Endothelial cell of umbilical vein (primary cell): ENCODE results near the gene NR1H3. TPM values are rescaled to one million over a fixed set of nuclear protein-coding genes. Genes with fewer than 3 reads are reported as not detected.

Experiments used
- BruUV-seq: library from RNA; stranded (reverse); fragments of 400-500 nt; replicated peaks from 2 replicates; lab custom pipeline; 2021; lab: Mats Ljungman, UMichigan
- CTCF ChIA-PET: fragments of 300-600, 350-600 bp; sonication (Branson Sonifier 250); formaldehyde crosslinking; loops from one replicate; lab custom pipeline; 2021; ENCODE audit warnings: antibody characterized with exemption, inconsistent platforms; lab: Charles Lee
- POLR2A ChIA-PET: fragments of 300-600, 350-600 bp; sonication (Branson Sonifier 250); formaldehyde crosslinking; loops from one replicate; lab custom pipeline; 2021; ENCODE audit warnings: antibody characterized with exemption, inconsistent platforms; lab: Charles Lee
- DNase-seq: peaks from one replicate; pipeline ENCODE4 v3.0.0-alpha.2; 2011; ENCODE audit warnings: low read depth, low spot score
- FAIRE-seq: peaks from 2 replicates; lab custom pipeline; 2011; peaks lifted over from hg19 to GRCh38; lab: Jason Lieb, UNC
- H2AFZ ChIP-seq: 2 replicates; pipeline ENCODE4 v1.6.0; 2012; ENCODE audit warnings: low read depth, low read length, control low read depth, inconsistent platforms
- H3K27ac ChIP-seq: 2 replicates; pipeline ENCODE4 v1.5.1; 2011; ENCODE audit warnings: low read depth, mild to moderate bottlenecking, control low read depth, low read length, moderate library complexity; ENCODE audit not compliant: insufficient read depth
- H3K27me3 ChIP-seq, 2 experiments: 2 replicates each; pipeline versions ENCODE4 v1.6.0 to v1.6.1; 2011; ENCODE audit warnings: low read length in 2 of 2, mixed read lengths in 1 of 2; ENCODE audit not compliant: control insufficient read depth in 2 of 2, insufficient read depth in 2 of 2
- H3K36me3 ChIP-seq, 2 experiments: 2 replicates in 1 of 2; 3 replicates in 1 of 2; pipeline ENCODE4 v1.5.1; 2011; ENCODE audit warnings: low read length in 2 of 2, mild to moderate bottlenecking in 1 of 2, moderate library complexity in 1 of 2; ENCODE audit not compliant: control insufficient read depth in 2 of 2, insufficient read depth in 2 of 2; ENCODE audit errors: extremely low read depth in 1 of 2
- H3K4me1 ChIP-seq: 3 replicates; pipeline ENCODE4 v1.5.1; 2011; ENCODE audit warnings: mild to moderate bottlenecking, low read length; ENCODE audit not compliant: control insufficient read depth, insufficient read depth; ENCODE audit errors: extremely low read depth
- H3K4me2 ChIP-seq: 2 replicates; pipeline ENCODE4 v1.6.1; 2011; ENCODE audit warnings: low read length, control low read depth, mixed read lengths; ENCODE audit not compliant: insufficient read depth
- H3K4me3 ChIP-seq, 3 experiments: fragments of 200-600 bp in 1 of 3; sonication (generic), shearing (Covaris generic) in 1 of 3; replicated peaks in 1 of 3; 2 replicates each; pipeline ENCODE4 v1.5.1; 2011 to 2016; ENCODE audit warnings: control low read depth in 3 of 3, low read length in 3 of 3, mild to moderate bottlenecking in 2 of 3, inconsistent platforms in 1 of 3, low read depth in 1 of 3, moderate library complexity in 1 of 3; ENCODE audit not compliant: insufficient read depth in 1 of 3
- H3K79me2 ChIP-seq: 2 replicates; pipeline ENCODE4 v1.6.0; 2012; ENCODE audit warnings: low read length, inconsistent platforms; ENCODE audit not compliant: control insufficient read depth, insufficient read depth
- H3K9ac ChIP-seq: replicated peaks from 2 replicates; pipeline ENCODE3; 2011; ENCODE audit warnings: low read length, control low read depth; ENCODE audit not compliant: insufficient read depth; ENCODE audit errors: extremely low read depth
- H3K9me1 ChIP-seq: replicated peaks from 3 replicates; pipeline ENCODE4 v1.6.0; 2011; ENCODE audit warnings: mild to moderate bottlenecking, low read length; ENCODE audit not compliant: control insufficient read depth, insufficient read depth; ENCODE audit errors: extremely low read depth
- H3K9me3 ChIP-seq: replicated peaks from 2 replicates; pipeline ENCODE4 v1.5.1; 2012; ENCODE audit warnings: low read length, inconsistent platforms; ENCODE audit not compliant: control insufficient read depth, insufficient read depth
- H4K20me1 ChIP-seq: replicated peaks from 2 replicates; pipeline ENCODE3; 2011; ENCODE audit warnings: mild to moderate bottlenecking, low read length; ENCODE audit not compliant: control insufficient read depth, insufficient read depth; ENCODE audit errors: extremely low read depth
- CTCF ChIP-seq, 2 donors: IDR thresholded peaks; 1 replicate in 1 of 2; 2 replicates in 1 of 2; pipeline ENCODE4 v1.5.1; 2011; ENCODE audit warnings: low read length in 2 of 2, mild to moderate bottlenecking in 2 of 2, moderate library complexity in 2 of 2, control low read depth in 1 of 2, inconsistent platforms in 1 of 2, low read depth in 1 of 2; ENCODE audit not compliant: insufficient read depth in 1 of 2; ENCODE audit errors: extremely low read depth in 1 of 2
- EZH2 ChIP-seq: IDR thresholded peaks from 2 replicates; pipeline ENCODE4 v1.6.1; 2012; ENCODE audit warnings: borderline replicate concordance, low read depth, mild to moderate bottlenecking, moderate library complexity, low read length, inconsistent platforms; ENCODE audit not compliant: severe bottlenecking
- FOS ChIP-seq: IDR thresholded peaks from 2 replicates; pipeline ENCODE4 v1.6.1; 2011; ENCODE audit warnings: mild to moderate bottlenecking, low read length, moderate library complexity, borderline replicate concordance; ENCODE audit not compliant: insufficient read depth
- GATA2 ChIP-seq: IDR thresholded peaks from 2 replicates; pipeline ENCODE4 v1.7.0; 2011; ENCODE audit warnings: low read depth, mild to moderate bottlenecking, moderate library complexity, mixed read lengths, low read length; ENCODE audit not compliant: insufficient read length, insufficient read depth
- JUN ChIP-seq: IDR thresholded peaks from 2 replicates; pipeline ENCODE4 v1.6.1; 2011; ENCODE audit warnings: borderline replicate concordance, low read depth; ENCODE audit not compliant: insufficient read length, insufficient read depth
- MAX ChIP-seq: IDR thresholded peaks from 2 replicates; pipeline ENCODE4 v1.6.1; 2011; ENCODE audit not compliant: insufficient read depth, insufficient read length
- MYC ChIP-seq: IDR thresholded peaks from one replicate; pipeline ENCODE4 v1.6.1; 2011; ENCODE audit warnings: mild to moderate bottlenecking, low read depth, low read length
- POLR2A ChIP-seq: IDR thresholded peaks from 2 replicates; pipeline ENCODE4 v1.6.1; 2012; ENCODE audit warnings: low read depth, mild to moderate bottlenecking, control low read depth, low read length
- POLR2AphosphoS5 ChIP-seq: IDR thresholded peaks from 2 replicates; pipeline ENCODE4 v1.6.1; 2012; ENCODE audit warnings: low read depth, mild to moderate bottlenecking, control low read depth, low read length, moderate library complexity; ENCODE audit not compliant: insufficient read depth
- dilution Hi-C: fragments of 300-500 bp; cut with MboI; formaldehyde crosslinking; loops from one replicate; pipeline ENCODE4 v1.15.0; 2019; ENCODE audit warnings: low sequenced_read_pairs; ENCODE audit not compliant: extremely low pct_ligation_motif_present
- intact Hi-C: fragments of 100-400 bp; cut with micrococcal nuclease; formaldehyde crosslinking; loops from one replicate; pipeline ENCODE4 v1.10.0; 2022
- polyA plus RNA-seq, 4 experiments: library from polyadenylated mRNA; depleted of rRNA in 3 of 4; stranded (reverse) in 3 of 4; unstranded in 1 of 4; fragments of >200 nt; gene quantifications; 2 replicates each; pipeline versions ENCODE4 v1.2.1 to v1.2.3, GENCODE V29; 2011 to 2012; ENCODE audit warnings: missing spikeins in 1 of 4
- total RNA-seq: library from RNA; stranded (reverse); gene quantifications from 2 replicates; pipeline ENCODE4 v1.2.3, GENCODE V29; 2021

Gene NR1H3
- total and polyA plus RNA-seq, 2 donors (not counting 3 experiments of a cell fraction or from before 2014, with no cell fraction given) = 9.8 to 16.3 TPM

GRCh38 chr11:47235163-47235562 lies 22.6 kb upstream of the NR1H3 start:
- no peak for TF ChIP-seq FOS
- TF ChIP-seq EZH2 = no peak
- no peak for TF ChIP-seq GATA2
- no peak for TF ChIP-seq JUN
- TF ChIP-seq MAX = no peak
- no peak for TF ChIP-seq POLR2A
- no peak for TF ChIP-seq POLR2AphosphoS5
- no peak for TF ChIP-seq CTCF (IDR thresholded peaks at IDR 0.05; ENCODE audit: extremely low read depth in 1 of 2, insufficient read depth in 1 of 2, low read depth in 1 of 2, low read length in 2 of 2)
- TF ChIP-seq MYC = no peak
- Histone ChIP-seq H3K79me2 (no peaks in the 10 kb centered on the region), H3K9ac (no peak overlapping the region), H4K20me1 (no peaks in the 10 kb centered on the region), H3K27me3 (no peaks in the 10 kb centered on the region), H3K4me1 (peaks cover 15% of the 10 kb centered on the region), H3K4me3 (no peak overlapping the region), H3K9me1 (no peaks in the 10 kb centered on the region), H2AFZ (no peak overlapping the region), H3K36me3 (peaks cover 18 to 26% of the 10 kb centered on the region in 2 experiments), H3K4me2 (no peak overlapping the region), H3K9me3 (no peaks in the 10 kb centered on the region), H3K27ac (no peak overlapping the region)
- intact Hi-C loops (no loop called here), dilution Hi-C loops (no loop called here)
- CTCF ChIA-PET = interaction anchor here (1.2 to 5.8 kb wide), 8 partner anchors 10 to 120 kb away, joined by 3 to 63 read pairs (median 12); partner anchors contain the start of genes ACP2 and NR1H3
- POLR2A ChIA-PET = interaction anchor here (0.8 to 1.4 kb wide), 2 partner anchors 13 to 14 kb away, joined by 3 read pairs; partner anchors contain the start of gene ACP2
- no peak for DNase-seq
- no TSS peak for BruUV-seq
- FAIRE-seq = no peak
